Measurements from ENCODE around the gene ANKRD45.
"Not testable (repeated sequence)": the region's sequence is repeated elsewhere in the genome, so short reads cannot be mapped to it uniquely, and the experiment has no call there.

Gene ANKRD45

DNA sequence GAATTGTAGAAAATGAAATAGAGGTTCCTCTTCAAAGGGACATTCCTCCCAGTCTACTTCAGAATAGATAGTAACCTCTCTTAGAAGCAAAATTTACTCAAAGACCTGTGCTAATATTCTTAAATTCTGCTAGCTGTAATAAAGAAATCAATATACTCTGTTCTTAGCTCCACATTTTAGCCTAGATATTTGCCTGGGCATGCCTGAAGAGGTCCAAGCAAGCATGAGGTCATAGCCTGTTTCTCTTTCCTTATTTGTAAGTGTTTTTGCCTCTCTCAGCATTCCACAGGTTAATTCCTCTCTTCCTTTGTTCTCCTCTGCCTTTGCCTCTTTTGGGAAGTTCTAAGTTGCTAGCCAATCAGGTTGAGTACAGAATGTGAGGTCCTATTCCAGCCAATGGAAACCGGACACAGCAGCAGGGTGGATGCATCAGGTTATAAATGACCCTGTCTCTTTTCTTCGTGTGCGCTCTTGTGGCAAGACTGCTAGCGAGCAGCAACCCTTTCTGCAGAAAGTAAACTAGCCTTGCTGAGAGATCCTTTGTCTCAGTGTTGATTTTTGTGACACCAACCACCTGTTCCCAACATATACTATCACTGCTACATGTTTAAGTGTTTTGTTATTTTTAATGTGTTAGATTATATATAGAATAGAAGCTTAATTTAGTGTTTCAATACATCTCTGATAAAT lies 27.1 kb downstream of the ANKRD45 start:
- DNase-seq = not testable (repeated sequence)

DNA sequence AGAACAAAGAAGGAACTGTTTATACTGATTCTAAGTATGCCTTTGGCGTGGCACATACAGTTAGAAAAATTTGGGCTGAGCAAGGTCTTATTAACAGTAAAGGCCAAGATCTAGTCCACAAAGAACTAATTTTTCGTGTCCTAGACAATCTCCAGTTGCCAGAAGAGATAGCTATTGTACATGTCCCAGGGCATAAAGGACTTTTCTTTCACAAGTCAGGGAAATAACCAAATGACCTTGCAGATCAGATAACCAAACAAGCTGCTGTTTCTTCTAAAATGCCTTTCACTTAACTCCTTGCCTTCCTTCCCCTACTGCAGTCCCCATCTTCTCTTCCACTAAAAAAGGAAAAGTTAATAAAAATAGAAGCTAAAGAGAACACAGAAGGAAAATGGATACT lies 30.5 kb downstream of the ANKRD45 start:
- no peak for DNase-seq

DNA sequence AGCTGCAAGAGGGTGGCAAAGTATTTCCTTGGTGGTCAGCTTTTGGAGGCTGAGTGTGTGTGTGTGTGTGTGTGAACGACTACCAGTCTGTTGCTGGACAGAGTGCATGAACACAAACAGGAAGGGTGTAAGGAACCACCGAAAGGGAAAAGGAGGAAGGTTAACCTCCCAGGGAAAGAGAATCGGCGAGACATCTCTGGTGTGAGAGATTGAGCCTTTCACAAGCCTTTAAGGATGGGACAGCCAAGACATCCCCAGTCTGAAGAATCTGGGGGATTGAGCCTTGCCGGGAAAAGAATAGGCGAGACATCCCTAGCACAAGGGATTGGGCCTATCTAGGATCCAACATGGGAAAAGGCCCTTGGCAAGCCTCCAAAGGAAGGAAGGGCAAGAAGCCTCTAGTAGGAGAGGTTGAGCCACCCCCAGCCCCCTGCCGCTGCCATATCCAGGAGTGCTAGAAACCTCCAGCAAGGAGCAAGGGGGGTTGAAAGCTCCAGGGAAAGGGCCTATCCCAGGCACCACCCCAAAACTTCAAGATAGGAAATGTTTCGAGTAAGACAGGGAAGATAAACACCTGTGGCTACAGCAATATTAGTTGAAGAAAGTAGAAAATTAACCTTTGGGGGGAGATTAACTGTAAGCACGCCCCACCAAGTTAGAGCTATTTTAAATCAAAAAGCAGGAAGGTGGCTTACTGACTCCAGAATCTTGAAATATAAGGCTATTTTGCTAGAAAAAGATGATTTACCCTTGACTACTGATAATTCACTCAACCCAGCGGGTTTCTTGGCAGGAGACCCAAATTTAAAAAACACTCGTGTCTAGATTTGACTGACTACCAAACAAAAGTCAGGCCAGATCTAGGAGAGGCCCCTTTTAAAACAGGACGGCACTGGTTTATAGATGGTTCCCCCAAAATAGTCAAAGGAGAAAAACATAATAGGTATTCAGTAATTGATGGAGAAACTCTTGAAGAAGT lies 31.3 kb downstream of the ANKRD45 start:
- no peak for DNase-seq

DNA sequence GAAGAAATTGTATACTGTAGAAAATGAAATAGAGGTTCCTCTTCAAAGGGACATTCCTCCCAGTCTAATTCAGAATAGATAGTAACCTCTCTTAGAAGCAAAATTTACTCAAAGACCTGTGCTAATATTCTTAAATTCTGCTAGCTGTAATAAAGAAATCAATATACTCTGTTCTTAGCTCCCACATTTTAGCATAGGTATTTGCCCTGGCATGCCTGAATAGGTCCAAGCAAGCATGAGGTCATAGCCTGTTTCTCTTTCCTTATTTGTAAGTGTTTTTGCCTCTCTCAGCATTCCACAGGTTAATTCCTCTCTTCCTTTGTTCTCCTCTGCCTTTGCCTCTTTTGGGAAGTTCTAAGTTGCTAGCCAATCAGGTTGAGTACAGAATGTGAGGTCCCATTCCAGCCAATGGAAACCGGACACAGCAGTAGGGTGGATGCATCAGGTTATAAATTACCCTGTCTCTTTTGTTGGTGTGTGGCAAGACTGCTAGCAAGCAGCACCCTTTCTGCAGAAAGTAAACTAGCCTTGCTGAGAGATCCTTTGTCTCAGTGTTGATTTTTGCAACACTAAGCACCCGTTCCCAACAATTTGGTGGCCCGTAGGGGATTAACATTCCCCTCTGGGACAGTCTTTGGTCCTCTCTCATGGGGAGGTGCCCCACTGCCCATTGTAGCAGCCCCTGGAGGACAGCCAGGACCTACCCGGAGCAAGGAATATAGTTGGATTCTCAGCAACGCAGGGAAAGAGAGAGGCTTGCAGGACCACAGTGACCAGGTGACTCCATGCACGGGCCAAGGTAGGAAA lies 32.2 kb downstream of the ANKRD45 start:
- not testable (repeated sequence) for DNase-seq

DNA sequence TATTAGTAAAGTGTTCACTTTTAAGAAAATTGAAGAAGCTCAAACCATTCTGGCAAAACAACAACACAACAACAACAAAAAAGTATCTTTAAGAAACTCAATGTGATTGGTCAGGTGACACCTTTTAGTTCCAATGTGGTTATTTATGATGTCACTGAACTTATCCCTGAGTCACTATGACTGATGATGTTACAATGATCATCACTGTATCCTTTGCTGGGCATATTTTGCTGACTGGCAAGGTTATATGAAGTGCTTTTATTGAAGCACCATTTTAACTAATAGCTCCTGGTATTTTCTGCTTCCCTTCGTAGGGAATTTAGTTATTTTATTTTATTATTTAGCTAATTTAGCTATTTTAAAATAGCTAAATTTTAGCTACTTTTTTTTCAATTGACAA lies 34.5 kb downstream of the ANKRD45 start, which contains the start of gene TEX50:
TSS of gene TEX50 (plus strand) at position 223 of the 400 bp plus-strand sequence. CDS start 184 bp downstream, outside the sequence.
- no peak for DNase-seq

DNA sequence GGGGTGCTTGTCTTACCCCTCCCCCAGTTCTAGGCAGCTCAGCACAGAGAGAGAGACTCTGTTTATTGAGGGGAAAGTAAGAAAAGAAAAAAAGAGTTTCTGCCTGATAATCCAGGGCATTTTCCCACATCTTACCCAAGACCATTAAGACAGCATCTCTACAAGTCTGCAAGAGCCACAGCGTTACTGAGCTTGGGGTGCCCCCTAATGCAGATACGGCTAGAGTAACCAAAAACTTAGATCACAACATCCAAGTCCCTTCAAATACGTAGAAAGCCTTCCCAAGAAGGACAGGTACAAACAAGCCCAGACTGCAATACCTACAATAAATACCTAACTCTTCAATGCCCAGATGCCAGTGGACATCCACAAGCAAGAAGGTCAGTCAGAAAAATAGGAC lies 40.8 kb downstream of the ANKRD45 start:
- DNase-seq = no peak

DNA sequence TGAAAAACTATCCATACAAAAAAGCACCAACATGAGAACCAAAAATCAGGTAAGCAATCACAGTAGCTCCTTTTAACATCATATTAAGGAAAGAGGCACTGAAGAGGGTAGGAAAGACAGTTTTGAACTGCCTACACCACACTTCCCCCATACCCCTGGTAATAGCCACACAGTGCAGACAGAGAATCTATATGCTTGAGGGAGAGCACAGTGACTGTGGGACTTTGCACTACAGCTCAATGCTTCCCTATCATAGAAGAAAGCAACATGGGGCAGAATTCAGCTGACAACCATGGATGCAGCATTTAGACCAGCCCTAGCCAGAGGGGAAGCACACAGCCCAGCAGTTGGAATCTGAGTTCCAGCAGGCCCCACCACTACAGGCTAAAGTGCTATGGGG lies 42.4 kb downstream of the ANKRD45 start:
- no peak for DNase-seq

DNA sequence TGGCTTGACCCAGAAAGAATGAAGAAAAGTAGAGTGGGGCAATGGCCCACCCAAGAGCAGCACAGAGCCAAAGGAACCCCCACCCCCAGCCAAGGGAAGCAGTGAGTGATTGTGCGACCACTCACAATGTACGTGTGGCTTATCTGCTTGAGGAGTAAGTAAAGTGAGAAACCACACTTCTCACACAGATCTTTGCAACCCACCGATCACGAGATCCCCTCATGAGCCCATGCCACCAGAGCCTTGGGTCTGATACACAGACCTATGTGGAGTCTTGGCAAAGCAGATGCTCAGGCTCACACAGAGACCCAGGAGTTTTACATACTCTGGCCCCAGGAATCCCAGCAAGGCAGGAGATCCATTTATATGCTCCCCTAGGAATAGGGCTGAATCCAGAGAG lies 52.8 kb downstream of the ANKRD45 start:
- DNase-seq = no peak

DNA sequence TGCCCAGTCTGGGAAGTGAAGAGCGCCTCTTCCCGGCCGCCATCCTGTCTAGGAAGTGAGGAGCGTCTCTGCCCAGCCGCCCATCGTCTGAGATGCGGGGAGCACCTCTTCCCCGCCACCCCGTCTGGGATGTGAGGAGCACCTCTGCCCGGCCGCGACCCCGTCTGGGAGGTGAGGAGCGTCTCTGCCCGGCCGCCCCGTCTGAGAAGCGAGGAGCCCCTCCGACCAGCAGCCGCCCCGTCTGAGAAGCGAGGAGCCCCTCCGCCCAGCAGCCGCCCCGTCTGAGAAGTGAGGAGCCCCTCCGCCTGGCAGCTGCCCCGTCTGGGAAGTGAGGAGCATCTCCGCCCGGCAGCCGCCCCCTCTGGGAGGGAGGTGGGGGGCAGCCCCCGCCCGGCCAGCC lies 56.6 kb downstream of the ANKRD45 start:
- DNase-seq = not testable (repeated sequence)

DNA sequence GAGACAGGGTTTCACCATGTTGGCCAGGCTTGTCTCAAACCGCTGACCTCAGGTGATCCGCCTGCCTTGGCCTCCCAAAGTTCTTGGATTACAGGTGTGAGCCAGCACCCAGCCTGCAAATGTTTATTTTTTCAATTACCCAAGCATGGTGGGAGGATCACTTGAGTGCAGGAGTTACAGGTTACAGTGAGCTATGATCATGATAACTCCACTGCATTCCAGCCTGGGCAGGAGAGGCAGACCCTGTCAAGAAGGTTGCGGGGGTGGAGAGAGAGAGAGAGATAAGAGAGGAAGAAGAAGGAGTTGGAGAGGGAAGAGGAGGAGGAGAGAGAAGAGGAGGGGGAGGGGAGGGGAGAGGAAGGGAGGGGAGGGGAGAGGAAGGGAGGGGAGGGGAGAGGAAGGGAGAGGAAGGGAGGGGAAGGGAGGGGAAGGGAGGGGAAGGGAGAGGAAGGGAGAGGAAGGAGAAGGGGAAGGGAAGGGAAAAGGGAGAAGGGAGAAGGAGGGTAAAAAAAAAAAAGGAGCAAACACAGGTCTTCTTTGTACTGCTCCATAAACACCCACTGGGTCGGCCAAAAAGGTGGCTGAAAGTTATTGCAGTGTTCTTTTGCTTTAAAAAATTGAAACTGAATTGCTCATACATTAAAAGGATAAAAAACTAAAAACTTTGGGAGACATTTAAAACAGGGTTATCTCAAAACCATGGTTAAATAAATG lies 61.0 kb downstream of the ANKRD45 start:
- DNase-seq = no peak

DNA sequence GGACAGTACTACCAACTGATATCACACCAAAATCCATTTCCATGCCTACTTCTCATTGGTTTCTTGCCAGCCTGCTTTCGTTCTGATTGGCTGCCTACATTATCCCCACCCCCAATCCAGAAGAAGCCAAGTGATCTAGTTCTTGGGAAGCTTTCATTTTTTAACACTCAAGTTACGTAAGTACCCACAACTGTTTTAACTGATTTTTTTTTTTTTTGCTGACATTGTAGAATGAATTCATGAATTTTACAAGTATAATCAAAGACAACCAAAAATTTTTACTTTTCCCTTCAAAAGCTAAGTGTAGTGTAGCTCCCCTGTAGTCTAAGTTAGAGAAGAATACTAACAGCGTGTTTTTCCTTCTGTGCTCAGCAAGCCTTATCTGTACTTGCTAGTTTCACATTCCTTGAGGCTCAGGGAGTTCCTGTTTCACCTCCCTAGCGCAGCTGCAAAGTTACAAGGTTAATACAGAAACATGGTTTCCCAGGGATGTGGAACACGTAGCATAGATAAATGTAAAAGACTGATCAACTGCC lies 66.5 kb downstream of the ANKRD45 start, which contains the start of gene SLC9C2:
TSS of gene SLC9C2 (minus strand) at position 17 of the 536 bp plus-strand sequence. CDS start 1,296 bp downstream, outside the sequence.
- no peak for DNase-seq

DNA sequence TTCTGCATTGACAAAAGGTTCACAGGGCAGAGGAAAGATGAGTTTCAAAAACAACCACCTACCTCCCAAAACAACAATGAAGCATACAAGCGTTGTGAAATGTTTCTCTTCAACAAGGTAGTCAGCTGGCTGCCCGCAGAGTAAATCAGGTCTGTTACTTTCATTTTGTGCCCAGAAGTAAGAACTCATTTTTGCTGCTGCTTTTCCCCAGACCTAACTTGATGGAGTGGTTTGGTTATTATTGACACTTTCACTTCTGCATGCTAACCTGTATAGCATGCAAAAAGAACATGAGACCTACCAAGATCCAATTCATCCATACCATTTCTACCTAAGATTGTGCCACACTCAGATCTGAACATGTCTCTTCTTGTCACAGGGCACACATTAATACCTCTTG lies 68.1 kb downstream of the ANKRD45 start:
- no peak for DNase-seq

DNA sequence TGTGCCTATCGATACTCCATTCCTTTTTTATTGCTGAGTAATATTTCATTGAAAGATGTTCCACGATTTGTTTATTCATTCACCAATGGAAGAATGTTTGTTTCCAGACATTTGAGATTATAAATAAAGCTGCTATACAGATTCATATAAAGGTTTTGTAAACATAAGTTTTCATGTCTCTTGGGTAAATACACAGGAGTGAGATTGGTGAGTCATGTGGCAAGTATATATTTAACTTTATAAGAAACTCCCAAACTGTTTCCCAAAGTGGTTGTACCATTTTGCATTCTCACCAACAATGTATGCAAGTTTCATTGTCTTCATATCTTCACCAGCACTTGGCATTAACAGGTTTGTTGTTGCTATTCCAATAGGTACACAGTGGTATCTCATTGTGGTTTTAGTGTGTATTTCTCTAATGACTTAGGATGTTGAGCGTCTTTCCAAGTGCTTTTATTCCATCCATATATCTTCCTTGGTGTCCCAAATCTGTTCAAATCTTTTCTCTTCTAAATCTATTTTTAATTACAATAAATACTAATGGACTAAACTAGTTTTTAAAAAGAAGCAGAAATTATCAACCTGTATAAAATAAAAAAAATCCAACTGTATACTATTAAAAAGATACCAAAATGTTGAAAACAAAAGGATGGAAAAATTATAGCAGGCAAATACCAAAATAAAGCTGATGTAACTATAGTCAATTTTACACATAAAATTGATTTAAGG lies 73.4 kb downstream of the ANKRD45 start:
- DNase-seq = no peak

DNA sequence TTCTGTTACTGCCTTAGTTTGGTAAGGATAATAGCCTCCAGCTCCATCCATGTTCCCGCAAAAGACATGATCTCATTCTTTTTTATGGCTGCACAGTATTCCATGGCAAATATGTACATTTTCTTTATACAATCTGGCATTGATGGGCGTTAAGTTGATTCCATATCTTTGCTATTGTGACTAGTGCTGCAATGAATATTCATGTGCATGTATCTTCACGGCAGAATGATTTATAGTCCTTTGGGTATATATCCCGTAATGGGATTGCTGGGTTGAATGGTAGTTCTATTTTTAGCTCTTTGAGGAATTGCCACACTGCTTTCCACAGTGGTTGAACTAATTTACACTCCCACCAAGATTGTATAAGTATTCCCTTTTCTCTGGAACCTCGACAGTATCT lies 78.5 kb downstream of the ANKRD45 start:
- not testable (repeated sequence) for DNase-seq

DNA sequence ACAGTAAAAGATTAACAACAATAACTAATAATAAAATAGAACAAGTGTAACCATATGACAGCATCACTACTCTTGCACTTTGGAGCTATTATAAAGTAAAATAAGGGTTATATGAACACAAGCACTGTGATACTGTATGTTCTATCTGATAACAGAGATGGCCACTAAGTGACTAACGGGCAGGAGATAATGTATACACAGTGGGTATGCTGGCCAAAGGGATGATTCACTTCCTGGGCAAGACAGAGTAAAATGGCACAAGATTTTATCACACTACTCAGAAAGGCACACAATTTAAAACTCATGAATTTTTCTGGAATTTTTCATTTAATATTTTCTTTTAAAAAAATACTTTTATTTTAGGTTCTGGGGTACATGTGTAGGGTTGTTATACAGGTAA lies 79.1 kb downstream of the ANKRD45 start:
- DNase-seq = no peak

DNA sequence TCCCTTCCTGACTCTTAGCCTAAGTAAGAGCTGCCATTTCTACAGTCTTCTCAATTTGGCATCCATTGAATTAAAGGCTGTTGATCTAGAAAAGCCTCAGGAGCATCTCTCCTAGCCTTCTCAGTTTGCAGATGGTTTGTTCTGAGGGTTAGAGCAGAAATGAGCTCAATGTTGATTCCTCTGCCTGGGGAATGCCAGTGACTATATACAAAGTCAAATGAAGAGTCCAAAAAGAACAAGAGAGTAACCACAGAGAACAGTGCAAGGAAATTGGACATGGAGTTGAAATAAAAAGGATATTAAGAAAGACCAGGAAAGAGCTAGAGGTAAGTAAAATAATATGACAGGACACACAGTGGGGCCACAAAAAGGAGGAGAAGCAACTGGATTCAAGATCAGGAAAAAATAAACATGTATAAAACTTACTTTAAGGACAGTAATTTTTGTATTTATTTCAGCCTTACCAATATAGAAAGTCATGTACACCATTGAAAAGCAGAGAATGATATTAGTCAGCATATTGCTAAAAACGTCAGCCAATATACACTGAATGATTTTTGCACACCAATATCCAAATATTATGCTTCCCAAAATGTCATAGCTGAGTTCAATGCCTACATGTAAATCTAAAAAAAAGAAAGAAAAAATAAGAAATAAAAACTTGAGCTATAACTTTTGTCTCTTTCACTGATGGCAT lies 88.1 kb downstream of the ANKRD45 start:
- DNase-seq = no peak

DNA sequence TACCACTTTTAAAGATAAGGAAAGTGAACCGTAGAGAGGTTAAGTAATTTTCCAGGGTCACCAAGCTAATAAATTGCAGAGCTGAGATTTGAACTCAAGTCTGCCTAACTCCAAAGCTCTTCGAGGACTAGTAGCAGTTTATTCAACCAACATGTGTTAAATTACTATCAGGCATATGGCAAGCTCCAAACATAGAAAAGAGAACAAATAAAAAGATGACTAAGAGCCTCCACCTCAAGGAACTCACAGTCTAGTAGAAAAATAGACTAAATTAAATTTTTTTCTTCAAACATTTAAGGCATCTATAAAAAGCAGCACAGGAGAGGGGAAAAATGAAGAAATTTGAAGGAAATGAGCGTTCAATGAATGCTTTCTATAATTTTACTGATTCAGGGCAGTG lies 89.0 kb downstream of the ANKRD45 start:
- DNase-seq = no peak

DNA sequence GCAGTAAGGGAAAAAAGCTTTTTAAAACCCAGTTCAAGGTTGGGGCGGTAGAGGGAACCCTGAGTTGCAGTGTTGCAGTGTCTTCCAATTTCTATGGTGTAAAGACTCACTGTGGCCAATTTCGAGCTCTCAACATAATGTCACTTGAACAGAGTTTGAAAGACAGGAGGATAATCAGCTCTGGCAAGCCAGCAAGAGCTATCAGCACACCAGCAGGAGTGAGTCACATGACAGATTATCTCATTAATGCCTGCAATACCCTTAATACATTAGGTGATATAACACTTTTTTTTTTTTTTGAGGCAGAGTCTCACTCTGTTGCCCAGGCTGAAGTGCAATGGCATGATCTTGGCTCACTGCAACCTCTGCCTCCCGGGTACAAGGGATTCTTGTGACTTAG lies 89.6 kb downstream of the ANKRD45 start:
- DNase-seq = no peak

DNA sequence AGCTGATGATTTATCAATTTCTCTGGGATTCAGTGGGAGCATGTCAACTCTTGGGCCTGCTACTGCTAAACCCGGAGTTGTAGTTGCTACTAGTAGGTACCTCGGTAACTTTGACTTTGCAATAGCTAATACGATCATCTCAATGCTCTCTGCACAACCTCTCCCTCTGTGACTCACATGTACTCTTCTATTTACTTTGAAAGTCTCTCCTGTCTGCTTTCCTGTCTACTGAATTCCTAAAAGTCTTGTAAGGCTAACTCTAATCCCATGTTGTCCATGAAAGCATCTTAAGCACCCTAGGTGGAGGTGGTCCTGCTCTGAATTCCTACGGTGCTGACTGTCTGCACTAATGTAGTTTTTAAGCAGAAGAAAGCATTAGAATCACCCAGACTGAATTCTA lies 96.1 kb downstream of the ANKRD45 start:
- DNase-seq = no peak

DNA sequence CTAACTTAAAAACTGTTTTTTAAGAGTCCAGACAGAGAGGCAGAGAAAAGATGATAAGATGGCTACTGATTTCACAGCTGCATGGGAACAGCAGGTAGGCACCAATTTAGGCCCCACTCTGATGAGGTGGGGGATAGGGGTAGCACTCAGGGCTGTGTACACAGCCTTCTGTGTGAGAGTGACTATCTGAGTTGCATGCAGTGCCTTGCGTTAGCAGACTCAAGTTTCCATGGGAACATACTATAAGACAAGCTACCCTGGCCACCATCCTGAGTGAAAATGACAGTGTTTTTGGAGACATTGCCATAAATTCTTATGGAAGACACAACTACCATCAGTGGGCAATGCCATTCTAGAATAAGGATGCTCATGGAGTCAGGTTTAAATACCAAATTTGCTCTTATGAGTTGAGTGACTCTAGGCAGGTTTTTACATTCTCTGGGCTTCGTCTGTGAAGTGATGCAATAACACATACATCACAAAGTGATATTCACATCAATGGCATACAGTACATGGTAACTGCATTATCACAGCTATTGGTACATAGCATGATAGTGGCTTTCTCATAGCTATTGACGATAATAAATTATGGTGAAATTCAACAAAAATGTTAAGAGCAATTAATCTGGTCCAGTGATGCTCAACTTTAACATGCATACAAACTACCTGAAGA lies 97.3 kb downstream of the ANKRD45 start:
- DNase-seq = no peak
